Activated CD8-positive, alpha-beta memory T cell treated with anti-CD3 and anti-CD28 coated beads for 4 hours (primary cell): ENCODE results near the gene CRYBB2.
A peak's percentile ranks its signal among the peaks of the same experiment; 100 is the strongest.
"Not testable (repeated sequence)": the region's sequence is repeated elsewhere in the genome, so short reads cannot be mapped to it uniquely, and the experiment has no call there.

ENCODE experiments used
- DNase-seq, 2 donors: peaks; one replicate each; pipeline ENCODE4 v3.0.0-alpha.2; 2020; ENCODE audit warnings: low read depth in 2 of 2

Gene CRYBB2

GRCh38 chr22:25233706-25234105, 14.3 kb downstream of the CRYBB2 start:
- DNase-seq = not testable (repeated sequence)

GRCh38 chr22:25235547-25236290, 16.3 kb downstream of the CRYBB2 start:
- peak; percentile 2 to 4 for DNase-seq

GRCh38 chr22:25236417-25236816, 17.0 kb downstream of the CRYBB2 start:
- DNase-seq = no peak

- DNase-seq = no peak
Measured at GRCh38 chr22:25237503-25237902, 18.1 kb downstream of the CRYBB2 start.

GRCh38 chr22:25238058-25238457, 18.6 kb downstream of the CRYBB2 start:
- DNase-seq = not testable (repeated sequence)

GRCh38 chr22:25255169-25255568, 35.7 kb downstream of the CRYBB2 start:
- not testable (repeated sequence) for DNase-seq

GRCh38 chr22:25267567-25267966, 48.1 kb downstream of the CRYBB2 start:
- DNase-seq = not testable (repeated sequence)

- not testable (repeated sequence) for DNase-seq
Measured at GRCh38 chr22:25268902-25269301, 49.5 kb downstream of the CRYBB2 start.

GRCh38 chr22:25270061-25270460, 50.6 kb downstream of the CRYBB2 start:
- DNase-seq = not testable (repeated sequence)

GRCh38 chr22:25273231-25273630, 53.8 kb downstream of the CRYBB2 start:
- not testable (repeated sequence) for DNase-seq

- not testable (repeated sequence) for DNase-seq
Measured at GRCh38 chr22:25273928-25274327, 54.5 kb downstream of the CRYBB2 start.

- not testable (repeated sequence) for DNase-seq
Measured at GRCh38 chr22:25280118-25280517, 60.7 kb downstream of the CRYBB2 start.
